NCI-H345 treated with DMSO at 0.1 percent for 48 hours (cell line): ENCODE results near the gene C2CD4B.
A peak's percentile ranks its signal among the peaks of the same experiment; 100 is the strongest.

Experiments used
- DNase-seq: peaks from one replicate; lab custom pipeline; 2025; ENCODE audit not compliant: unreplicated experiment; lab: John Stamatoyannopoulos, UW

Gene C2CD4B

GRCh38 chr15:62149729-62150128 lies 15.4 kb downstream of the C2CD4B start:
- no peak for DNase-seq

DNA sequence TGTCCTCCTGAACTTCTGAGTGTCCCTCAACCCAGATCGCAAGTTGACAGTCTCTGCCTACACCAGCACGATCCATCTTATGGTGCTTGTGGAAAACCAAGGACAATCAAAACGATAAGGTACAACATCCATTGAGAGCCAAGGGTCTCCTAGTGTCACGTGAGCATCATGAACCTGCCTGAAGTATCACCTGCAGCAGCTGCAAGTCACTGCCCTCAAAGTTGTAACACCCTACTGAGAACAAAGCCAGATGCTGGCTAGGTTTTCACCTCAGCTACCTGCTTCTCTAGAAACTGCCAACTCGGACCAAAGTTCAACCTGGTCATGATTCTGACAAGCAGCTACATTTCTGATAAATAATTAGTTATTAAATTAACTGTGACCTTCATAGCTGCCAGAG lies 17.5 kb downstream of the C2CD4B start:
- DNase-seq, result no peak

- DNase-seq, result no peak
These were observed 17.9 kb downstream of the C2CD4B start for GRCh38 chr15:62147149-62147548.

- DNase-seq, result no peak
These were observed 19.9 kb downstream of the C2CD4B start for GRCh38 chr15:62145015-62145735.

DNA sequence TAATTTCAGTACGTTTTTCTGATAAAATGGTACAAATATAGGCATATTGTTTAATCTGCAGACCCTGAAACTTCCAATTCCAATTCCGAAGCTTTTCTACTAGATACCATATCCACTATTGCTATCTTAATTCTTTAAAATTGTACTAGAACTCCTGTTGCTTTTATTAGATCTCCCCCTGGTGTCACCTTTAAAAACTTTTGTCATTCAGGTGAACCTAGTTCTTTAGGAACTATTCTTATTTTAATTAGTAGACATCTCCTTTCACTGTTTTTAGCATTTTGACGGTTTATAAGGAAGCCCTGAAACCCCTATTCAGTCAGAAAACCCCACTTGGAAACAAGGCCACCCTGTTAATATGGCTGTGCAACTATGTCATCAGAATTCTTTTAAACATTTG lies 22.3 kb downstream of the C2CD4B start:
- no peak for DNase-seq

- no peak for DNase-seq
These were observed 23.2 kb downstream of the C2CD4B start for GRCh38 chr15:62141643-62142588.

DNA sequence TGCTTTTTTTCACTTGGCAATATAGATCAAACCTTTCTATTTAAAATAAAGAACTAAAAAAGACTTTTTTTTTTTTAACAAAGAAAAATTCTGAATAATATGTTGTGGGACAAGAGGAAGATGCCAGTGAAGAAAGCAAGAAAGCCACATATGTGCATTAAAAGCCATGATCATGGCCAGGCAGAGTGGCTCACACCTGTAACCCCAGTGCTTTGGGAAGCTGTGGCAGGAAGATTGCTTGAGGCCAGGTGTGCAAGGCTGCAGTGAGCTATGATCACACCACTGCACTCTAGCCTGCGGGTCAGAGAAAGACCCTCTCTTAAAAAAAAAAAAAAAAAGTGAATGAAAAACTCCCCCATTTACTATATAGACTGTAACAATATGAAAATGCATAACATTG lies 23.9 kb downstream of the C2CD4B start:
- no peak for DNase-seq

DNA sequence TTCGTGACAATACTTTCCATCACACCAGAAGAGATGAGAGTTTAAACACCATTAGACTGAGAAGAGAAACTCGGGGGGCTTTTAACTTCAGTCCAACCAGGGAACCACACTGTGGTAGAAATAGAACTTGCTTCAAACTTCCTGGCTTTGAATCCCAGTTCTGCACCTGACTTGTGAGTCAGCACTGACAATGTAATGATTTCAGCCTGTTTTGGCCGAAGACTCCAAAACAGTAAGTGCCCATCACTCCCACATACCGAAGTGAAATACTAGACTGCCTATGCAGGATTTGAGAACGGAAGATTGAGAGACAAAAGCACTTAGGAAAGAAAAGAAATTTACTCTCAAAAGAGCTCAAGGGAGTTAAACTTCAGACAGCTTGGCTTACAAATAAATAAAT lies 27.0 kb downstream of the C2CD4B start:
- no peak for DNase-seq

DNA sequence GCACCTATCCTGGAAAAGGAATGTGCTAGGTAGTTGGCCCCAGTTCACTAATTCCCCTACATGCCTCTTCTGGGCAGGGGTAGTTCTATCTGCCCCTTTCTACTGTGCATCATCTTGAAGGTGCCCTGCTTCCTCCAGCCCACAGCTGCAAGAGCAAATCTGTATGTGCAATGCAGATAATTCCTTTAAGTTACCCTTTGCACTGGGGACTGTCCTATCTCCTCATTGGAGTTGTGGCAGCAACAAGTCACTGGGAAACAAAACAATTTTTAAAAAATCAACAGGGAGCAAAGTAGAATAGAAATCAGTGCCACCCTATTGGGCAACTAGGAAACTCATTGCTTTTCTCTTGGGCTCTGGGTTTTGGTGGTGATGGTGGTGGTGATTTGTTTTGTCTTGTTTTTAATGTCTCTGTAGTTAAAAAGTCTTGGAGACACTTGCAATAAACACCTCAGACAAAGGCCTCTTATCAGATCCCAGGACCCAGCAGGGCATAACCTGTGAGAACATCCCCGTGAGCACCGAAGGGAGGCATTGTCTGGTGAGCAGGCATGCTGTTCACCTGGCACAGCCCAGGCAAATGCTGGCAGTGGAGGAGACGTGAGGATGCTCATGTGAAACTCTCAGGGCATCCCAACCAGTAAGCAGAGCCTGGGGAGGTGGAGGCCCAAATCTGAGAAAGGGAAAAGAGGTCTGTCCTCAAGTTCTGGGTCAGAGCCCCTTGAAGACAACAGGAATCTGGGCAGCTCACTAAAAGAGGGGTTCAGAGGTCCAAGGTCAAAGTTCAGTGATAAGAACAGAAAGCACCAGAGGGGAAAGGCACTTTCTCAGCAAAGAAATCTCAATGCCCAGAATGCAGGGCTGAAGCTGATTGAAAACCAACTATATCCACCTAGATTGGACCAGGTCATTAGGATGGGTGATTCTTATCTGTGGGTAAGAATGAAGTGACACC lies 27.9 kb downstream of the C2CD4B start:
- no peak for DNase-seq

DNA sequence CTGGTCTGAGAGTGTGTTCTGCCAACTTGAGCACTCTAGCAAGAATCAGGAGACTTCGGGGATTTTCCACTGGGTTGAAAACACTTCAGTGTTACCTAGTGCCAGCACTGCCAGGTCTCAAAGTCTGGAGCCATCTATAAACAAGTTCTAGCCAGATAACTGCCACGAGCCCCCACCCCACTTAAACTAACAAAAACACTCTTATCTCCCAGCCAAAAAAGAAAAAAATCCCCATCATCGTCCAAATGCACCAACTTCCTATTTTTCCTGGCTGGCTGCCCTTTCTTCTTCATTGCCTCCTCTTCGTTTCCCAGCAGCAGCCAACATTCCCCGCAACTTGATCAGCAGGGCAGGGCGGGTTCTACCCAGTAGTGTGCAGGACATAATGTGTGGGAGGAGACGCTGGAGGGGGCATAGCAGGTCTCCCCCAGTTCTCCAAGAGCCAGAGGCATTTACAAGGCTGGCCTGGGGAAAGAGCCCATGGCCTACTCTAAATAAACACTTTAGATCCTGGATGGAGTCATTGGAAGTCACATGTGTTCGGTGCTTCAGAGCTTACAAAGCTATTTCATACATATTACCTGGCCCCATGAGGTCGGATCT lies 29.5 kb downstream of the C2CD4B start:
- no peak for DNase-seq

DNA sequence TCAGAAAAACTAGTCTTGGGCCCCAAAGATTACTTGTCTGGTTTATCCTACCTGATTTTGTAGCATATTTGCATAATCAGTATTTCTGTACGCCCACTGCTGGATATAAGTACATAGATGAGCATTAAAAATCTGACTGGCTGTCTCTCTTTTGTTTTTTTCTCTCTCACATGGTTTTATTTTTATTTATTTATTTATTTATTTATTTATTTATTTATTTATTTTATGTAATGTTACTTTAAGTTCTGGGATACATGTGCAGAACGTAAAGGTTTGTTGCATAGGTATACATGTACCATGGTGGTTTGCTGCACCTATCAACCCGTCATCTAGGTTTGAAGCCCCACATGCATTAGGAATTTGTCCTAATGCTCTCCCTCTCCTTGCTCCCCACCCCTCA lies 31.9 kb downstream of the C2CD4B start:
- no peak for DNase-seq

DNA sequence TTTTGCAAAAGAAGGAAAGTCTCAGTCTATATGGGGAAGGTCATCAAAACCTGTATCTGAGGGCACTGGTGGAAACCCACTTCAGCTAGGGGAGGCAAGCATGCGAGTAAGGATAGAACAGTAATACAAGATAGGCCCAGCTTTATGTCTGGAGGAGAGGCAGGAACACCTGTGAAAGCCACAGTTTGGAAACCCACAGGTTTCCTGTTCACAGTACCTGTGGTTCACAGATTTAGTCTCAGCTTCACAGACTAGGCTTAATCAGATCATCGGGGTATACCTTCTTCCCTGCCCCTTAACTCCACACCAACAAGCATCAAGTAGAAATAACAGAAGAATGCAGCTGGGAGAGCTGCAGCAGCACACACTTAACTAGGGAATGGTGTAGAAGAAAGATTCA lies 36.2 kb downstream of the C2CD4B start:
- no peak for DNase-seq

GRCh38 chr15:62126364-62126763 lies 38.7 kb downstream of the C2CD4B start:
- no peak for DNase-seq

- peak; percentile 43 for DNase-seq
These were observed 39.3 kb downstream of the C2CD4B start for GRCh38 chr15:62125773-62126172.

GRCh38 chr15:62124973-62125303 lies 40.1 kb downstream of the C2CD4B start:
- DNase-seq, result no peak

GRCh38 chr15:62124176-62124972 lies 40.7 kb downstream of the C2CD4B start:
- peak; percentile 34 for DNase-seq

DNA sequence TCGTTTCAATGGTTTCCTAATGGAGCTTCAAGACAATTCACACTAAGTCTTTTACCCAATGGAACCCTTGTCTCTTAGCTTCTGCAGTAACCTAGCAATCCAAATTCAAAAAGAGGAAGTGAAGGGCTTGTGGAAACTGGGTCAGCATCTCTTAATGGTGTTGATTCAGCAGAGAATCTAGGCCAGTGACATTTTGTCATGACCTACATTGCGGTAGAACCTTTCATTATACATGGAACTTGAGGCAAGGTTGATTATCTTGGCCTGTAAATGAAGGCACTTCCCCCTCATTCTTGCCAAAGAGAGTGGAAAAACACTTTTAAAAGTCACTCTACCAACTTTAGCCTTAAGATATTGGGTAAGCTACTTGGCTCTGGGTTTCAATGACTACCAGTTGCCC lies 42.8 kb downstream of the C2CD4B start:
- DNase-seq, result no peak

- no peak for DNase-seq
These were observed 43.6 kb downstream of the C2CD4B start for GRCh38 chr15:62121273-62122015.

- no peak for DNase-seq
These were observed 44.3 kb downstream of the C2CD4B start for GRCh38 chr15:62120776-62121175.
